Islet precursor cell (in vitro differentiated cells): ENCODE measurements around the gene C2CD2L.
"Not testable (repeated sequence)": the region's sequence is repeated elsewhere in the genome, so short reads cannot be mapped to it uniquely, and the experiment has no call there.

Experiments used
- DNase-seq: peaks from one replicate; pipeline ENCODE4 v3.0.0-alpha.2; 2018

Gene C2CD2L

DNA sequence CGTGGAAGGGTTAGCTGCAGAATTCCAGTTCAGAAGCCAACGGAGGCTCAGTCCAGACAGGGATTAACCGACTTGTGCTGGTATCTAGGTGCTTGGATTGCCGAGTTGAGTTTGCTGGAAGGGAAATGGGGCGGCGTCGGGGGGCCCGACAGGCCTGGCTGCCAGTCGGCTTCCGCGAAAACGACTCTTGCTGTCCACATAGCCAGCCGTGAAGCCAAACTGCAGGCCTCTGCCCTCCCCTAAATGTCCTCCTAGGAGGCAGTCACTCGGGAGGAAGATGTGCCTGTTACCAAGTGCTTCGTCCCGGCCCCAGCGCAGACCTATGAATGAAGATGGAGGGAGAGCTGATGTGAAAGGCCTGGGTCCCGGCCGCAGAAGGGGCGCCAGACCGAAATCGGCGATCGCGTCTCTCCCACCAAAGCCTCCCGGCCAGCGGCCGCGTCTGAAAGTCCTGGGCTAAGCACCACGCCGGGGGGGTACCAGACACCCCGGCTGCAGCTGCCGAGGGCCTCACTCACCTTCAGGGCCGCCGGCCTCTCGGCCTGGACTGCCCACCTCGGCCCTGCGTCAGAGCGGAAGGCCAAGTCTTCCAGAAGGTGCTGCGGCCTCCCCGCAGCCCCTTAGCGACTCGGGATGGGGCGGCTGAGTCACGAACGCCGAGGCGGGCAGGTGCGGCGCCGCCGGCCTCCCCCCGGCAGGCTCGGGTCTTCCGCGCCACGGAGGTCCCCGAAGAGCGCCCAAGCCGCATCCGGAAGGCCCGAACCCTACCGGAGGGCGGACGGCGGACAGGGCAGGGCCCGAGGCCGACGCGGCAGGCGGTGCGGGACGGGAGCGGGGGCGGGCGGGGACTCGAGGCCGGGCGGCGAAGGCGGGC is 13.0 kb upstream of the C2CD2L start:
- DNase-seq, result no peak

DNA sequence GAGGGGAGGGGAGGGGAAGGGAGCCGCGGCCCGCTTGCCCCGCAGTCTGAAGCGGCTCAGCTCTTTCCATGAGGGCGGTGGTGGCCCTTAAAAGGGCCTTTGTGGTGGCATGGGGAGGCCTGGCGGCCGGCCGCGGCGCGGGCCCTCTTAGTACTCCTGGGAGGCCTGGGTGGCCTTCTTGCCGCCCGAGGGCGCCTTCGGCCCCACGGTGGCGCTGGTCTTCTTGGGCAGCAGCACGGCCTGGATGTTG is 12.4 kb upstream of the C2CD2L start:
- DNase-seq, result no peak

DNA sequence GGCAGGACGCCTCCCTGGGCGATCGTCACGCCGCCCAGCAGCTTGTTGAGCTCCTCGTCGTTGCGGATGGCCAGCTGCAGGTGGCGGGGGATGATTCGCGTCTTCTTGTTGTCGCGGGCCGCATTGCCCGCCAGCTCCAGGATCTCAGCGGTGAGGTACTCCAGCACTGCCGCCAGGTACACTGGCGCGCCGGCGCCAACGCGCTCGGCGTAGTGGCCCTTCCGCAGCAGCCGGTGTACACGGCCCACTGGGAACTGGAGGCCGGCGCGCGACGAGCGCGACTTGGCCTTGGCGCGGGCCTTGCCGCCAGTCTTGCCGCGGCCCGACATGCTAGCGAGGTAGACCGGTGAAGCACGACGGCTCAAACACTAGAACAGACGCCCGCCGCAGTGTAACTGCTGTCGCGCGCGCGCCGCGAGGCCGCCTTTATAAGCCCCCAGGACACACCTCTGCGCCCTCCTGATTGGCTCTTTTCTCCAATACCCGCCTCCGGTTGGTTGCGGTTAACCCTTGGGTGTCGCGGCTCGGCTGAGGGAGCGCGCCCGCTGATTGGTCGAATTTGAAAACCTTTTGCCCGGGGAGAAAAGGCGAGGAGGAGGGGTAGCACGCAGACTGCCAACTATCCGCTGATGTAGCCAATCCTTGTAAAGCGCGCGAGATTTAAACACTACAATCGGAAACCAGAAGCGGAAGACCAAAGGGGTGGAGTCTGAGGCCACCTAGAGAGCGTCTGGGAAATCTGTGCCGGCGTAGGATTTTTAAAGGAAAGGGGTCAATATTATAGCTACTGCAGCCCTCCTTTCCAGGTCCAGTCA is 11.9 kb upstream of the C2CD2L start:
- peak; percentile 100 for DNase-seq

DNA sequence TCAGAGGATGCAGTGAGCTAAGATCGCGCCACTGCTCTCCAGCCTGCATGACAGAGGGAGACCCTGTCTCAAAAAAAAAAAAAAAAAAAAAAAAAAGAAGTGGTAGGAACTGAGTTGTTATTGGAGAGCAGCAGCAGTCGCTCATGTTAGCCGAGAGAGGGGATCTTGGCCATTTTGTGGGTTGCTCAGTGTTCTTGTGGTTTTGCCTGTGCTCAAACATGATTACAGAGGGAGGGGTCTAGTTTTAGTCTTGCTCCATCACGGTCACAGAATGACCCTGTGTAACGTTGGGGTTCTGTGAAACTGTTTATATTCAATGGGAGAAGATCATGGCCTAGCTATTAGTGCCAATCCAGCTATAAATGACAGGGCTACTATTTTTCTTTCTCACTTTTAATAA is 7.4 kb upstream of the C2CD2L start:
- no peak for DNase-seq

DNA sequence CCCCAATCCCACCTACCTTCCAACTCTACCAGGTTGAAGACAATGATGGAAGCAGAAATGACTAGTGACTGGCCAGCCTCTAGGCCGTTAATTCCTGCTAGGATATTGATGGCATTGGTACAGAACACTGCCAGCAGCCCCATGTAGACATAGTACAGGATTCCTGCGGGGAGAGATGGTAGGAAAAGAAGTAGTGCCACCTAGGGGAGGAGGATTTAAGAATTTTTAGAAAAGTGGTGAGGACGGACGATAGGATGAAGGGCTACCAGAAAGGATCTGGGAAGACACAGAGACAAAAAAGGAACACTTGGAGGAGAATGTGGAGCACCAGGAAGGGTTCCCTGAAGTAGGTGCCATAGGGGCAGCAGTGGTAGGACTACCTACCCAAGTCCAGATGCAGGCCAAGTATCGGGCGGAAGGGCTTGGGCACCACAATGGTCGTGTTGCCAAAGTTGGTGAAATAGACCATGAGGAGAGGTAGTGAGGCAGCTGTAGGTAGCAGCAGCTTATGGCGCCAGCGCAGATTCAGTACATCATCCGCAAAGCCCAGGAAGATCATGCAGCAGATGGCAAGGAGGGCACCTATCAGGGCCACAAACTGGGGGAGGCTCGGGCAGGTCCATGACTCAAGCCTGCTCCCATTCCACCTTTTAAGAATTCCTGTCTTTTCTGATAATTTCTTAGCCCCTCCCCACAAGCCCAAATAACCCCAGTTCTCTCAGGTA is 6.7 kb upstream of the C2CD2L start:
- no peak for DNase-seq

DNA sequence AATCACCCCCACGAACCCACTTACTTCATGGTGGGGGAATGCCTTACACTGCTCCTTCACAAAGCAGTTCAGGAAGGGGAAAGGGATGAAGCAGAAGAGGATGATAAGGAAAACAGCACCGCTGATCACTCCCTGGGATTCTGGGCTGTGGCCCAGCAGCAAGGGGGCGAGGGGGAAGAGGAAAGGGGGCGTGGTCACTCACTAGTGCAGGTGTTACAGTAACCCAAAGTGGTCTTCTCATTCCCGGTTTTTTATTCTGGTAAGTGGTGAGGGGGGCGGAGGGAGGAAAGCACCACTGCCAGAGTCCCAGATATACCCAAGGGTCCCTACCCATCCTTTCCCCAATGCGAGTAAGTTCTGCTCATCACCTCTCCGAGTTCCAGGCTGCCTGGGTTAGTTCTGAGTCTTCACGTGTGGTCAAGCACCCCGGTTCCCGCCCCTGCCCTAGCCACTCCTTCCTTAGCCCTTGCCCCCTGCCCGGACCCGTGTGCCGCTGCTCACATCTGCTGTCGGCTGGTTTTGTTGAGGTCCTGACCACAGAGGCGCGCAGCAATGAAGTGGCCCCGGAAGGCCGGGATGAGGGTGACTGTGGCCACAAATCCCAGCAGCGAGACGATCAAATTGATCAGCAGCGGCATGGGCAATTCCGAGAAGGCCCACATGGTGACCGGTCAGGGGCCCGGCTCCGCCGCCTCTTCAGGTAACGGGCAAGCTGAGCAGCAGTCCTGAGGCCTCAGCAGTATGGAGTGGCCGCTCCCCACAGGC is 6.0 kb upstream of the C2CD2L start:
- no peak for DNase-seq

DNA sequence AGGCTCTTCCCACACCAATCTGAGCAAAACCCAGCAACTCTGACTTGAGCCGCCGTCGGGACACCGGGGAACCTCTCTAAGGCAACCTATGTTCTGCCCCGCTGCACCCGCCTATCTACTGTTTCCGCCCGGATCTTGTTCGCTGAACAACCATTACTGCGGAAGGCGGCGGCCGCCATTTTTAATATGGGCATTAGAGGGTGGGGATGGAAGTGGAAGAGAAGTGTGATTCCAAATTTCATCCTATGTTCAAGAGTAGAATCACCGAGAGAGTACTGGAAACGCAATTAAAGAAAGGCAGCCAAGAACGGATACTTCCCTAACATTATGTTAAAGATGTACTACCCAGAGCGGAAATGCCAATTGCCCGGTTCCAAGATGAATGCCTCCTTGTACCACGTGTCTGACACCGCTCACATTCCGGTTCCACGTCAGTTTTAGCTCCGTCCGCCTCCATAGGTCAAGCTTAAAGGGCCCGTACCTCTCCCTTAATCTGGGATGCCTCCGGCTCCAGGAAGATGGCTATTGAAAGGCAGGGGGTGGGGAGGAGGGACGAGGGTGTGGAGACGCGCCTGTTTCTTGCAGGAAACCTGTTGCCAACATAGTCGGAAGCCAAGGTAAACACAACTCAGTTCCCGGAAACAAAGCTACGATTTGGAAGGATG is 5.3 kb upstream of the C2CD2L start, which contains the start of gene DPAGT1:
DPAGT1 (minus strand) TSS at position 95 of the 665 bp plus-strand sequence. CDS start 198 bp downstream, outside the sequence.
- peak; percentile 98 for DNase-seq

DNA sequence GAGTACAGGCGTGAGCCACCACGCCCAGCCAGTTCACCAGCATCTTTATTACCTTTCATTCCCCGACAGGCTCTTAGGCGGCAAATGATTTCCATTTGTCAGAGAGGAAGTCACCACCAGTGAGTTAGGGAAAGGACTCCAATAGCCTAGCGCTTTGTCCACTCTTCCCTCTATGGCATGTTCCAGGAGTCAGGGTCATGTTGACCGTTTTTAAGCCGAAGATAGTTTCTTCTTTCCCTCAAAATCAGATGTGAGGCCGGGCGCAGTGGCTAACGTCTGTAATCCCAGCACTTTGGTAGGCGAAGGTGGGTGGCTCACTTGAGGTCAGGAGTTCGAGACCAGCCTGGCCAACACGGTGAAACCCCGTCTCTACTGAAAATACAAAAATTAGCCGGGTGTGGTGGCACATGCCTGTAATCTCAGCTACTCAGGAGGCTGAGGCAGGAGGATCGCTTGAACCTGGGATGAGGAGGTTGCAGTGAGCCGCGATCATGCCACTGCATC is 3.9 kb upstream of the C2CD2L start:
- not testable (repeated sequence) for DNase-seq

DNA sequence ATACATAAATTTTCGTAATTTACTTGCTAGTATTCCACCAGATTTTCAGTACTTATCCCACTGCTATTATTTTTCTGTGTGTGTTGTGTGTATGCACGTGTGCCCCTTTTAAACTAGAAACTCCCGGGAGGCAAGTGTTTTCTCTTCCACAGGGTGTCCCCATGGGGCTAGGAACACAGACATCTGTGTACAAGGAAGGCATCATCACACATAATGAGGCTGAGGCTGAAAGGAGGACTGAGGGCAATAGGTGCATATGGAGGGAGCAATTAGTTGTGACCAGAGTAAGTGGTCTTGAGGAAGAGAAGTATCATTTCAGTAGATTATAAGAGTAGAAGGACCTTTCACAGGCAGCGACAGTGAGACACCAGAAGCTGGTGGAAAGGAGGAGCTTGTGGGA is 3.4 kb upstream of the C2CD2L start:
- DNase-seq, result no peak

DNA sequence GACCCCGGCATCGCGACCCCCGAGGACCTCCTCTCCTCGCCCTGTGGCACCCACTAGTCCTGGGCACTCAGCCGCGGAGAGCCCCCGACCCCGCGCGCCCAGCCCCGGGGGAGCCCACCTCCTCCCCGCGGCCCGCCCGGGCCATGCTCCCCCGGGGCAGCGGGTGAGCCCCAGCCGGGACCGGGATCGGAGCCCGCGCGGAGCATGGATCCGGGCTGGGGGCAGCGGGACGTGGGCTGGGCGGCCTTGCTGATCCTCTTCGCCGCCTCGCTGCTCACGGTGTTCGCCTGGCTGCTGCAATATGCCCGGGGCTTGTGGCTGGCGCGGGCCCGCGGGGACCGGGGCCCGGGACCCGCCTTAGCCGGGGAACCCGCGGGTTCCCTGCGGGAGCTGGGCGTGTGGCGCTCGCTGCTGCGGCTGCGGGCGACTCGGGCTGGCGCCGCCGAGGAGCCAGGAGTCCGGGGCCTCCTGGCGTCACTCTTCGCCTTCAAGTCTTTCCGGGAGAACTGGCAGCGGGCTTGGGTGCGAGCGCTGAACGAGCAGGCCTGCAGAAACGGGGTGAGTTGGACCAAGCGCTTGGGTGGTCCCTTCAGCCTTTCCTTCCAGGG is 498 bp downstream of the C2CD2L start:
- DNase-seq, result no peak

DNA sequence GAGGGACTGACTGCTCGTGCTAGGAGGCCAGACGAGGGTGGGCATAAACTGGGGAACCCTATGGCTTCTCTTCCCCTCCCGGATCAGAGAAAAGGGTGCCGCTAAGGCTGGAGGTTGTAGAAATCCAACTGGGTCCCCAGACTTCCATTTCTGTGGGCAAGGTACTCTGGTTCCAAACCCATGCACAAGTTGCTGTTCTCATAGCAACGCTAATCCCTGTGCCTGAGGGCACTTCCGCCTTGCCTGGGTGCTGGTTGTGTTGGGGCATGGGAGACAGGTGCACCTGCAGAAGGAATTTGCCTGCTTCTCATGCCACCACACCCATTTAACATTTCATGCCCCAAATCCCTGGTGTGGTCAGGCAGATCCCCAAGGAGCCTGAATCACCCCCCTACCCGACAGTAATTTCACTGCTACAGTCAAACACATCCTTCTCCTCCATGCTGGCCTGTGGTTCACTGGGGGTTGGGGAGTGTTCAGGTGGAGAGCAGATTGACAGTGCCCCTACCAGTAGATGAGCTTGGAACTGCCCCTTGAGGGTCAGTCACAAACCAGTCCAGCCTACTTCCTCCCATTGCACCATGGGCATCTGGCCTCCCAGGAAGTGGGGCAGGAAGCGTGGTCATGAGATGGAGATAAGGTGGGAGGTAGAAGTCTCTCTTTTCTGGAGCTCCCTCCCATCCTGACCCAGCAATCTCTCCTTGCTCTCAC is 1.2 kb downstream of the C2CD2L start:
- DNase-seq, result no peak

DNA sequence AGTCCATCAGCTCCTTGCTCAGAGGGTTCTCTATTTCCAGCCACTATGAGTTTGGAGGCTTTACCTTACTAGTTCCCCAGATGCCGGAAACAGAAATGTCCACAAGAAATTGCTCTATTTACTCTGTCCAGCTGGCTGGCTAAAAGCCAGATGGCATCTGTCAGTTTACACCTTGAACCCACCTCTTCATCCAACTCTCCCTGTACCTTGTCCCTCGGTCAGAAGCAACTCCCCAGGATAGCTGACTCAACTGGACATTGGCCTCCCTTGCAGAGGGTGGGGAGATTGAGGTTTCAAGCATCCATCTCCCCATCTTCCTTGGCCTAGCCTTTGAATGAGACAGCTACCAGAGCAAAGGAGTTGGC is 1.7 kb downstream of the C2CD2L start:
- no peak for DNase-seq

DNA sequence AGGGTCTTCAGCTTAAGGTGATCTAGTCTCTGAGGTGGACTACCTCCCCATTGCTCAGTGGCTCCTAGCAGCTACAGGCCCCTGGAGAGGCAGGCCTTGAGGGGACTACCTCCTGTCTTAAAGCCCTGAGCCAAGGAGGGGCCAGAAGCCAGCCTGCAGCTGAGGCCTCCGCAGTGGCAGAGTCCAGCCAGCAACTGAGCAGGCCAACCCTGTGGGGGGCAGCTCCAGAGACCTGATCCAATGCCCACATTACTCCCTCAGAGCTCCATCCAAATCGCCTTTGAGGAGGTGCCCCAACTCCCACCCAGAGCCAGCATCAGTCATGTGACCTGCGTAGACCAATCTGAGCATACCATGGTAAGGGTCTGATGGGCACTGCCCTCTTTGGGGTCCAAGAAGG is 2.7 kb downstream of the C2CD2L start:
- DNase-seq, result no peak

DNA sequence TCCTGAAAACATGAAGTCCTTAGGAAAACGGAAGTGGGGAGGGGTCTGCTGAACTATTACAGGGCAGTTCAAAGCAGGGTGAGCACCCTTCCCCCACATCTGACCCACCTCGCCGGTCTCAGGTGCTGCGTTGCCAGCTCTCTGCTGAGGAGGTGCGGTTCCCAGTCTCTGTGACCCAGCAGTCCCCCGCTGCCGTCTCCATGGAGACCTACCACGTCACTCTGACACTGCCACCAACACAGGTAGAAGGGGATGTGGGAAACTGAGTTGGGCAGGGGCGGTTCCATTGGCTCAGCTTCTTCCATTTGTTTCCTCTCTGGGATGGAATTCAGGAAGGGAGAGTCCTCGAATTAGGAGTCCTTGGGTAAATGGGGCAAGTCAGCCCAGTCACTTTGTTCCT is 3.3 kb downstream of the C2CD2L start:
- no peak for DNase-seq

DNA sequence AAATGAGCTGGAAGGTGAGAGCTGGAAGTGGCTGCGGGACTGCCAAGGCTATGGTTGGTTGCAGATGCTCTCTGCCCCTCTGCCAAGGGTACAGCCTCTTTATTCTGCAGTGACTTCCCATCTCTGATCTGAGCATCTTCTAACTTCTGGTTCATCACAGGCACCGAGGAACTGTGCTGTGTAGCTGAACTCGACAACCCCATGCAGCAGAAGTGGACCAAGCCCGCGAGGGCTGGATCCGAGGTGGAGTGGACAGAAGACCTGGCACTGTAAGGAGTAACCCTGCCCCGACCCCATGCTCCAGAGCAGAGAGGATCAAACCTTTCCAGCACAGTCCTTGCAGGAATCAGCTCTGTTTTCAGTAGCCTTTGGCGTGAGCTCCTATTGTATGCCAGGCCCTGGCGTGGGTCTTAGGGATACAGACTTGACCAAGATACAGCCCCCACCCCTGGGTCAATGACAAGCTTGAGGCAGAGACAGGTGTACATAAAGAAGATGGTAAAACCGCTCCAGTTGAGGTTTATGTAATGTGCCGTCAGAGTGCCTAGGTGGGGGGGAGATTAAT is 4.3 kb downstream of the C2CD2L start:
- no peak for DNase-seq

DNA sequence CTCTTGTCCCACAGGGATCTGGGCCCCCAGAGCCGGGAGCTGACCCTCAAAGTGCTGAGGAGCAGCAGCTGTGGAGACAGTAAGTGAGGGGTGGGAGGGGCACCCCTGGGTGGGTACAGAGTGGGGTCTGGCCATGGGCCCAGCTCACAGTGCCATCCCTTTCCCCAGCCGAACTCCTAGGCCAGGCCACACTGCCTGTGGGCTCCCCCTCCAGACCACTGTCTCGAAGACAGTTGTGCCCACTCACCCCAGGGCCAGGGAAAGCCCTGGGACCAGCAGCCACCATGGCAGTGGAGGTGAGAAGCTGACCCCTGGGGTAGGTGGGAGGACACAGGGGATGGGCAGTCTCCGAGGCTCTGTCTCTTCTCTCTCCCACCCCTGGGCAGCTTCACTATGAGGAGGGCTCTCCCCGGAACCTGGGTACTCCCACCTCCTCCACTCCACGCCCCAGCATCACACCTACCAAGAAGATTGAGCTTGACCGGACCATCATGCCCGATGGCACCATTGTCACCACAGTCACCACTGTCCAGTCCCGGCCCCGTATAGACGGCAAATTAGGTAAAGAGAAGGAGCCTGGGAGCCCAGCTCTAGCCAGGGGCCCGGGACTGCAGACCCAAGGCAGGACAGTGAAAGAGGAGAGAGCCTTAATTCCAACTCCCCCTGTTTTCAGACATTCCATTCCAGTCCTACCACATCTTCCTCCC is 5.3 kb downstream of the C2CD2L start:
- no peak for DNase-seq

DNA sequence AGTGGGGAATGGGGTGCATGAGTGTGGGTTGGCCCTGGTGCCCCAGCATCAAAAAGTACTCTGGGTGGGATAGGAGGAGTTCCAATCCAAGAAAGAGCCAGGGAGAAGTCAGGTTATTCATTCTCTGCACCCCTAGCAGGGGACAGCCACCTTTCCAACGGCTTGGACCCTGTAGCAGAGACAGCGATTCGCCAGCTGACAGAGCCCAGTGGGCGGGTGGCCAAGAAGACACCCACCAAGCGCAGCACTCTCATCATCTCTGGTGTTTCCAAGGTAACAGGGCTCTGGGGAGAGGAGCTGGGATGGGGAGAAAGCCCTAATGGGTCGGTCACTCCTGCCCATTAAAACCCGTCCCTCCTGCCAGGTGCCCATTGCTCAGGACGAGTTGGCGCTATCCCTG is 6.6 kb downstream of the C2CD2L start:
- DNase-seq, result no peak

DNA sequence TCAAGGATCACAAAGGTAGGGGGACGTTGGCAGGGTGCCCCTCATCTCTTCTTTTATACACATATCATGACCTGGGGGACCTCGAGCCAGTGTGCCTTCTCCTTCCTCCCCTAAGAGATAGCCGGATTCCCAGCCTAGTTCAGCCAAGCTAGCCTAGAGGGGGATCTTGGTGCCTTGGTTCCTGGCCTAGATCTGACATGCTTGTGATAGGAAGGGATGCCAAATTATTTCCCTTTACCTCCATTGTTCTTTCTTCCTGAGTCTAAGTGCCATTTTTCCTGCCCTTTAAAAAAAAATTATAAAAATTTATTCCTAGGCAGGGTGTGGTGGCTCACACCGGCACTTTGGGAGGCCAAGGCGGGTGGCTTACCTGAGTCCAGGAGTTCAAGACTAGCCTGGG is 7.2 kb downstream of the C2CD2L start:
- no peak for DNase-seq

DNA sequence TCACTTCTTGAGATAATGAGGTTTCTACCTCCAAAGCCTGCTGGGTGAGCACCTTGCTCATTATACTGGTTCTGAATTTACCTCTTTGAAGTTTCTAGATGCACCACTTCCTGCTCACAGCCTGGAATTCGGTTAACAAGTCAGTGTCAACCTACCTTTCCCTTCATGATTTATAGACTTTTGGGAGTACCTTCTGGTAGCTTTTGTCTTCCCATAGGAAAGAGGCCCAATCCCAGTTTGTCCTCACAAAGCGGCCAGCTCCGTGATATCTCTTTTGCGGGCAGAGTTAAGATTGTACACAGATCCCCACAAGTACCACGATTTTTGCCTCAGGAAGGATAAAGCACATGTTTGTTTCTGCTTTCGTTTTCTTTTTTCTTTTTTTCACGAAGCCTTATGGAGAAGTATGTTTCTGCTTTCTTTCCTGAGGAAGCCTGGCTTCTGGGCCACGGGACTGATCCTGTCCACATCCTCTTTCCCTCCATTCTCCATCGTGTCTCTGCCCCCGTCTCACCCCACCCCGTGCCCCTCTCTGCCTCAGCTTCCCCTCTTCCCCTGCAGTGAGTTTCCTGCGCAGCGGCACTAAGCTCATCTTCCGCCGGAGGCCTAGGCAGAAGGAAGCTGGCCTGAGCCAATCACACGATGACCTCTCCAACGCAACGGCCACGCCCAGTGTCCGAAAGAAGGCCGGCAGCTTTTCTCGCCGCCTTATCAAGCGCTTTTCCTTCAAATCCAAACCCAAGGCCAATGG is 8.5 kb downstream of the C2CD2L start:
- DNase-seq, result no peak
